Breast epithelium (tissue), 3 donors: ENCODE results near the gene MYO15A.

Experiments
- CTCF ChIP-seq, 3 donors: fragments of 450-650 bp; IDR thresholded peaks; one replicate each; pipeline ENCODE4 v1.5.1; 2016 to 2017; ENCODE audit warnings: antibody characterized with exemption in 3 of 3, mild to moderate bottlenecking in 3 of 3, moderate library complexity in 3 of 3
- POLR2A ChIP-seq: fragments of 450-650 bp; IDR thresholded peaks from one replicate; pipeline ENCODE4 v1.6.1; 2016; ENCODE audit warnings: antibody characterized with exemption, mild to moderate bottlenecking, moderate library complexity
- POLR2AphosphoS5 ChIP-seq, 3 donors: sonication (generic); formaldehyde crosslinking; IDR thresholded peaks; one replicate each; pipeline ENCODE4 v1.6.1; 2017; ENCODE audit warnings: antibody characterized with exemption in 3 of 3

- TF ChIP-seq CTCF (IDR thresholded peaks at IDR 0.05): no peak
- TF ChIP-seq POLR2A: no peak
- no peak for TF ChIP-seq POLR2AphosphoS5 (IDR thresholded peaks at IDR 0.05)
Observed at GRCh38 chr17:18148586-18148985, 40.0 kb downstream of the MYO15A start.
